RWPE2 (cell line): Measurements from ENCODE around the gene ZHX3.

Experiments used
- ATAC-seq: fragments of 200-7000 bp; cut with Tn5 transposase; 3 replicates; pipeline ENCODE4 v1.9.1; 2021; ENCODE audit warnings: low read depth
- DNase-seq: peaks from one replicate; pipeline ENCODE4 v3.0.0-alpha.2; 2020; ENCODE audit warnings: low spot score
- H3K27ac ChIP-seq: fragments of 450-650 bp; 2 replicates; pipeline ENCODE4 v1.5.1; 2017; ENCODE audit warnings: mild to moderate bottlenecking; ENCODE audit not compliant: poor library complexity, severe bottlenecking
- H3K27me3 ChIP-seq: fragments of 250-450 bp; sonication (Bioruptor Pico); 2 replicates; pipeline ENCODE4 v1.5.1; 2021; ENCODE audit warnings: mild to moderate bottlenecking, moderate library complexity; ENCODE audit not compliant: insufficient read depth, poor library complexity, severe bottlenecking
- H3K36me3 ChIP-seq: fragments of 250-450 bp; sonication (Bioruptor Pico); 2 replicates; pipeline ENCODE4 v1.5.1; 2020; ENCODE audit warnings: low read depth, mild to moderate bottlenecking, moderate library complexity
- H3K4me1 ChIP-seq: fragments of 250-450 bp; sonication (Bioruptor Pico); 2 replicates; pipeline ENCODE4 v1.5.1; 2021; ENCODE audit warnings: mild to moderate bottlenecking, moderate library complexity; ENCODE audit not compliant: insufficient read depth, poor library complexity, severe bottlenecking
- H3K4me3 ChIP-seq: fragments of 250-450 bp; sonication (Bioruptor Pico); 2 replicates; pipeline ENCODE4 v1.5.1; 2021; ENCODE audit warnings: mild to moderate bottlenecking, moderate library complexity; ENCODE audit not compliant: severe bottlenecking
- H3K9me3 ChIP-seq: fragments of 250-450 bp; sonication (Bioruptor Pico); 2 replicates; pipeline ENCODE4 v1.5.1; 2021; ENCODE audit warnings: mild to moderate bottlenecking, moderate library complexity; ENCODE audit not compliant: severe bottlenecking
- TF ChIP-seq, protein P1 (sequence below): fragments of 450-650 bp; IDR thresholded peaks from one replicate; pipeline ENCODE4 v1.5.1; 2017; ENCODE audit warnings: mild to moderate bottlenecking, moderate library complexity; ENCODE audit not compliant: poor library complexity, severe bottlenecking

Gene ZHX3

DNA sequence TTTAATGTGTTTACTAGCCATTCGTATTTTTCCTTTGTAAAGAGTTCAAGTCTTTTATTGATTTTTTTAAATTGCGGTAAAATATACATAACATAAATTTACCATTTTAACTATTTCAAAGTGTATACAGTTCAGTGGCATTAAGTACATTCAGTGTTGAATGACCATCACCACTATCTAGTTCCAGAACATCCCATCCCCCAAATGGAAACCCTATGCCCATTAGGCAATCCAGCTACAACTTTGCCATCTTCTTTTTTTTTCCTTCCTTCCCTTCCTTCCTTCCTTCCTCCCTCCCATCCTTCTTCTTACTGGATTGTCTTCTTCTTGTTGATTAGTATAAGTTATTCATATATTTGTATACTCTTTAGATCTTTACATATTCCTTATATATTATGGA lies 31.7 kb upstream of the ZHX3 start:
- no peak for DNase-seq
- ATAC-seq = no peak
- peaks cover 75% of the 10 kb centered on the region for H3K36me3 ChIP-seq
- no peaks in the 10 kb centered on the region for H3K27me3 ChIP-seq
- no peak overlapping the region for H3K27ac ChIP-seq
- H3K4me1 ChIP-seq = no peaks in the 10 kb centered on the region
- no peaks in the 10 kb centered on the region for H3K9me3 ChIP-seq
- TF ChIP-seq, protein P1, sequence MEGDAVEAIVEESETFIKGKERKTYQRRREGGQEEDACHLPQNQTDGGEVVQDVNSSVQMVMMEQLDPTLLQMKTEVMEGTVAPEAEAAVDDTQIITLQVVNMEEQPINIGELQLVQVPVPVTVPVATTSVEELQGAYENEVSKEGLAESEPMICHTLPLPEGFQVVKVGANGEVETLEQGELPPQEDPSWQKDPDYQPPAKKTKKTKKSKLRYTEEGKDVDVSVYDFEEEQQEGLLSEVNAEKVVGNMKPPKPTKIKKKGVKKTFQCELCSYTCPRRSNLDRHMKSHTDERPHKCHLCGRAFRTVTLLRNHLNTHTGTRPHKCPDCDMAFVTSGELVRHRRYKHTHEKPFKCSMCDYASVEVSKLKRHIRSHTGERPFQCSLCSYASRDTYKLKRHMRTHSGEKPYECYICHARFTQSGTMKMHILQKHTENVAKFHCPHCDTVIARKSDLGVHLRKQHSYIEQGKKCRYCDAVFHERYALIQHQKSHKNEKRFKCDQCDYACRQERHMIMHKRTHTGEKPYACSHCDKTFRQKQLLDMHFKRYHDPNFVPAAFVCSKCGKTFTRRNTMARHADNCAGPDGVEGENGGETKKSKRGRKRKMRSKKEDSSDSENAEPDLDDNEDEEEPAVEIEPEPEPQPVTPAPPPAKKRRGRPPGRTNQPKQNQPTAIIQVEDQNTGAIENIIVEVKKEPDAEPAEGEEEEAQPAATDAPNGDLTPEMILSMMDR = no peak
- no peak overlapping the region for H3K4me3 ChIP-seq

- H3K27me3 ChIP-seq = no peaks in the 10 kb centered on the region
- ATAC-seq = no peak
- H3K4me3 ChIP-seq = no peak overlapping the region
- TF ChIP-seq, protein P1 = no peak
- no peak overlapping the region for H3K27ac ChIP-seq
- peaks cover 75% of the 10 kb centered on the region for H3K36me3 ChIP-seq
- DNase-seq = peak; percentile 83
- no peaks in the 10 kb centered on the region for H3K4me1 ChIP-seq
- no peaks in the 10 kb centered on the region for H3K9me3 ChIP-seq
Measured at GRCh38 chr20:41348430-41349172, 31.1 kb upstream of the ZHX3 start.

- H3K27me3 ChIP-seq = no peaks in the 10 kb centered on the region
- no peak overlapping the region for H3K4me3 ChIP-seq
- H3K36me3 ChIP-seq = peaks cover 70% of the 10 kb centered on the region
- H3K9me3 ChIP-seq = no peaks in the 10 kb centered on the region
- H3K4me1 ChIP-seq = no peaks in the 10 kb centered on the region
- DNase-seq = peak; percentile 82
- ATAC-seq = no peak
- TF ChIP-seq, protein P1 = no peak
- H3K27ac ChIP-seq = no peak overlapping the region
Measured at GRCh38 chr20:41347523-41348429, 30.2 kb upstream of the ZHX3 start.

- no peak for ATAC-seq
- no peaks in the 10 kb centered on the region for H3K4me1 ChIP-seq
- no peaks in the 10 kb centered on the region for H3K9me3 ChIP-seq
- no peak overlapping the region for H3K4me3 ChIP-seq
- no peak for DNase-seq
- H3K36me3 ChIP-seq = peaks cover 52% of the 10 kb centered on the region
- no peaks in the 10 kb centered on the region for H3K27me3 ChIP-seq
- H3K27ac ChIP-seq = no peak overlapping the region
- TF ChIP-seq, protein P1 = no peak
Measured at GRCh38 chr20:41345729-41346067, 28.2 kb upstream of the ZHX3 start.
